HuH-7.5 (cell line): ENCODE results near the gene GPR180.
"Not testable (repeated sequence)": the region's sequence is repeated elsewhere in the genome, so short reads cannot be mapped to it uniquely, and the experiment has no call there.

Experiments
- DNase-seq: peaks from one replicate; pipeline ENCODE4 v3.0.0; 2011; ENCODE audit warnings: low spot score

The GPR180 gene

GRCh38 chr13:94596575-94596971 is 5.1 kb upstream of the GPR180 start:
- no peak for DNase-seq

- no peak for DNase-seq
Measured at GRCh38 chr13:94598281-94598680, 3.4 kb upstream of the GPR180 start.

- DNase-seq: no peak
Measured at GRCh38 chr13:94599877-94600276, 1.8 kb upstream of the GPR180 start.

- DNase-seq: no peak
Measured at GRCh38 chr13:94602467-94602866, 810 bp downstream of the GPR180 start.

GRCh38 chr13:94607056-94607455 is 5.4 kb downstream of the GPR180 start:
- no peak for DNase-seq

GRCh38 chr13:94607939-94608338 is 6.3 kb downstream of the GPR180 start:
- no peak for DNase-seq

GRCh38 chr13:94608586-94608985 is 6.9 kb downstream of the GPR180 start:
- DNase-seq: no peak

- no peak for DNase-seq
Measured at GRCh38 chr13:94609196-94609595, 7.5 kb downstream of the GPR180 start.

GRCh38 chr13:94610475-94610874 is 8.8 kb downstream of the GPR180 start:
- no peak for DNase-seq

GRCh38 chr13:94612050-94612449 is 10.4 kb downstream of the GPR180 start:
- DNase-seq: no peak

- DNase-seq: no peak
Measured at GRCh38 chr13:94613051-94613450, 11.4 kb downstream of the GPR180 start.

- DNase-seq: no peak
Measured at GRCh38 chr13:94617389-94618000, 15.8 kb downstream of the GPR180 start.

GRCh38 chr13:94620286-94620896 is 18.7 kb downstream of the GPR180 start:
- DNase-seq: no peak

- no peak for DNase-seq
Measured at GRCh38 chr13:94622344-94622743, 20.7 kb downstream of the GPR180 start.

- no peak for DNase-seq
Measured at GRCh38 chr13:94623316-94623715, 21.7 kb downstream of the GPR180 start.

GRCh38 chr13:94630858-94631257 is 29.2 kb downstream of the GPR180 start:
- DNase-seq: no peak

- no peak for DNase-seq
Measured at GRCh38 chr13:94632226-94632980, 30.7 kb downstream of the GPR180 start.

GRCh38 chr13:94636096-94636495 is 34.4 kb downstream of the GPR180 start:
- not testable (repeated sequence) for DNase-seq

- DNase-seq: no peak
Measured at GRCh38 chr13:94636942-94637578, 35.4 kb downstream of the GPR180 start.

- not testable (repeated sequence) for DNase-seq
Measured at GRCh38 chr13:94637677-94638076, 36.0 kb downstream of the GPR180 start.

GRCh38 chr13:94640721-94641120 is 39.1 kb downstream of the GPR180 start:
- no peak for DNase-seq

- DNase-seq: no peak
Measured at GRCh38 chr13:94641409-94641941, 39.8 kb downstream of the GPR180 start.

GRCh38 chr13:94646904-94647303 is 45.2 kb downstream of the GPR180 start:
- no peak for DNase-seq
